ENCODE results near the gene LARGE1.

- TF ChIP-seq CREB1 (IDR thresholded peaks at IDR 0.05) (no peak), CHD2 (IDR thresholded peaks at IDR 0.05; ENCODE audit: low read length) (no peak), EZH2 (IDR thresholded peaks at IDR 0.05; ENCODE audit: low read depth, low read length, severe bottlenecking) (no peak), TBP (IDR thresholded peaks at IDR 0.05; ENCODE audit: low read depth, low read length) (no peak), BCL11A (IDR thresholded peaks at IDR 0.05; ENCODE audit: low read depth in 2 of 2, low read length in 2 of 2) (no peak), POLR2AphosphoS5 (IDR thresholded peaks at IDR 0.05; ENCODE audit: low read depth, low read length) (no peak), CEBPB (IDR thresholded peaks at IDR 0.05; ENCODE audit: low read depth, low read length) (no peak), SAP30 (IDR thresholded peaks at IDR 0.05; ENCODE audit: insufficient read depth, insufficient replicate concordance, low read length) (no peak), BRCA1 (IDR thresholded peaks at IDR 0.05; ENCODE audit: low read depth, low read length) (no peak)
- TF ChIP-seq, protein P1, sequence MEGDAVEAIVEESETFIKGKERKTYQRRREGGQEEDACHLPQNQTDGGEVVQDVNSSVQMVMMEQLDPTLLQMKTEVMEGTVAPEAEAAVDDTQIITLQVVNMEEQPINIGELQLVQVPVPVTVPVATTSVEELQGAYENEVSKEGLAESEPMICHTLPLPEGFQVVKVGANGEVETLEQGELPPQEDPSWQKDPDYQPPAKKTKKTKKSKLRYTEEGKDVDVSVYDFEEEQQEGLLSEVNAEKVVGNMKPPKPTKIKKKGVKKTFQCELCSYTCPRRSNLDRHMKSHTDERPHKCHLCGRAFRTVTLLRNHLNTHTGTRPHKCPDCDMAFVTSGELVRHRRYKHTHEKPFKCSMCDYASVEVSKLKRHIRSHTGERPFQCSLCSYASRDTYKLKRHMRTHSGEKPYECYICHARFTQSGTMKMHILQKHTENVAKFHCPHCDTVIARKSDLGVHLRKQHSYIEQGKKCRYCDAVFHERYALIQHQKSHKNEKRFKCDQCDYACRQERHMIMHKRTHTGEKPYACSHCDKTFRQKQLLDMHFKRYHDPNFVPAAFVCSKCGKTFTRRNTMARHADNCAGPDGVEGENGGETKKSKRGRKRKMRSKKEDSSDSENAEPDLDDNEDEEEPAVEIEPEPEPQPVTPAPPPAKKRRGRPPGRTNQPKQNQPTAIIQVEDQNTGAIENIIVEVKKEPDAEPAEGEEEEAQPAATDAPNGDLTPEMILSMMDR (IDR thresholded peaks at IDR 0.05; ENCODE audit: control extremely low read depth in 1 of 3, insufficient read depth in 1 of 3, low read depth in 1 of 3, low read length in 3 of 3) = no peak
Measured at GRCh38 chr22:33600113-33600512, 320.2 kb downstream of the LARGE1 start.
